ENCODE measurements around the gene PSME3IP1. TPM values are rescaled to one million over a fixed set of nuclear protein-coding genes. Genes with fewer than 3 reads are reported as not detected.

PSME3IP1 gene
- total RNA-seq, 4 donors from 2014 or later: 55.7 to 308 (median 109) TPM

DNA sequence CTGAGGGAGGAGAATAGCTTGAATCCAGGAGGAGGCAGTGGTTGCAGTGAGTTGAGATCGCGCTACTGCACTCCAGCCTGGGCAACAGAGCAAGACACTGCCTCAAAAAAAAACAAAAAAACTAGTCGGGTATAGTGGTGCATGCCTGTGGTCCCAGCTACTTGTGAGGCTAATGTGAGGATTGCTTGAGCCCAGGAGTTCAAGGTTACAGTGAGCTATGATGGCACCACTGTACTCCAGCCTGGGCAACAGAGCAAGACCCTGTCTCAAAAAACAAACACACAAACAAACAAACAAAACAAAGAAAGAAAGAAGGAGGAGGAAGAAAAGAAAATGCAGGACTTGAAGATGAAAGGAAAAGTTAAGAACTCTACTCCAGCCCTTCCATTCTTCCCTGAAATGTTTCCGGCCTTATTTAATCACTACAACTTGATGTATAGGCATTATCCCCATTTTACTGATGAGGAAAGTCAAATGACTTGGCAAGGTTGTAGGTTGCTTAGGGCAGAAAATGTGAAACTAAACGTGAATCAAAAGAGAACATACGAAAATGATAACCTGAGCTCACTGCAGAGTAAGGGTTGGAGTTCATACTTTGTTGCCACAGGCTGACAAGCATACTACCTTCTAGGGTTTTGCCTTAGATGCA, 30.0 kb downstream of the PSME3IP1 start:
- no peak for DNase-seq
- H3K27ac ChIP-seq: no peak overlapping the region
- H3K4me1 ChIP-seq: no peaks in the 10 kb centered on the region
- H3K9me3 ChIP-seq: no peaks in the 10 kb centered on the region
- H3K27me3 ChIP-seq: no peaks in the 10 kb centered on the region
- H3K36me3 ChIP-seq: peaks cover 0 to 68% (median 0%) of the 10 kb centered on the region in 3 donors
- TF ChIP-seq CTCF (IDR thresholded peaks at IDR 0.05) (no peak), POLR2A (IDR thresholded peaks at IDR 0.05) (no peak)
- no peak overlapping the region for H3K4me3 ChIP-seq

GRCh38 chr16:57153841-57154240, 32.0 kb downstream of the PSME3IP1 start:
- no peak overlapping the region for H3K27ac ChIP-seq
- DNase-seq: no peak
- H3K36me3 ChIP-seq: peaks cover 0 to 58% (median 0%) of the 10 kb centered on the region in 3 donors
- no peaks in the 10 kb centered on the region for H3K4me1 ChIP-seq
- H3K4me3 ChIP-seq: no peak overlapping the region
- H3K27me3 ChIP-seq: no peaks in the 10 kb centered on the region
- no peaks in the 10 kb centered on the region for H3K9me3 ChIP-seq
- TF ChIP-seq CTCF (IDR thresholded peaks at IDR 0.05) (no peak), POLR2A (IDR thresholded peaks at IDR 0.05) (no peak)

GRCh38 chr16:57152096-57153093, 33.4 kb downstream of the PSME3IP1 start:
- Histone ChIP-seq H3K36me3 (peaks cover 0 to 50% (median 0%) of the 10 kb centered on the region in 3 donors), H3K4me1 (no peaks in the 10 kb centered on the region), H3K4me3 (no peak overlapping the region), H3K27ac (no peak overlapping the region), H3K27me3 (no peaks in the 10 kb centered on the region), H3K9me3 (no peaks in the 10 kb centered on the region)
- no peak for DNase-seq
- TF ChIP-seq CTCF (IDR thresholded peaks at IDR 0.05) (no peak), POLR2A (IDR thresholded peaks at IDR 0.05) (no peak)

GRCh38 chr16:57151369-57151768, 34.5 kb downstream of the PSME3IP1 start:
- H3K9me3 ChIP-seq: no peaks in the 10 kb centered on the region
- no peak overlapping the region for H3K27ac ChIP-seq
- peaks cover 0 to 48% (median 0%) of the 10 kb centered on the region in 3 donors for H3K36me3 ChIP-seq
- TF ChIP-seq POLR2A (IDR thresholded peaks at IDR 0.05): peak in 1 of 2 donors; percentile 5
- TF ChIP-seq CTCF (IDR thresholded peaks at IDR 0.05): no peak
- H3K4me1 ChIP-seq: no peaks in the 10 kb centered on the region
- H3K4me3 ChIP-seq: no peak overlapping the region
- no peak for DNase-seq
- no peaks in the 10 kb centered on the region for H3K27me3 ChIP-seq

DNA sequence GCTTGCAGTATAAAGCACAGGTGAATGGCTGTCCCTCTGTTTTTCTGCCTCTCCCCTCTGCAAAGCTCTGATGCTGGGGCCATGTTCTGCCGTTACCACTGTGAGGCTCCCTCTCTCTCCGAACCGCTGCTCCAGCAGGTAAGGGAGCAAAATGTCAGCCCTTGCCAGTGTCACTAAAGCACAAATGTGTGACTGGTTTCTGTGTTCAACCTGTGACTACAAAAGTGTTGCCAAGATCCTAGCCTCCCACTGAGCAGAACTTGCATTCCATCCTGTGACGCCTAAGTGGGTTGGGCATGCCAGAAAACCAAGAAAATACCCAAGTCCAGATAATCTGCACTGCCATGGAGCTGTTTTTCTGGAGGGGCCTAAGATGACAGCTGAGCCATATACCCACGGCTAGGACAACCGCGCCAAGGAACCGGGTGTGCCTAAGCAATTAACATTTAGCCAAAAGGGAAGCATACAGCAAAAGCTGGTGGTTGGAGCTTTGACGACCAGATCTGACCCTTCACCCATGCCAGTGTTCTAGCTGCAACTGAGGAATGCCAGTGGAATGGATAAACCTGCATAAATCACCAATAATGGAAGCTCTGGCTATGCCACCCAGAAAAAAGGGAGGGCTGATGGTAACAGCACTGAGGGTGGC, 35.0 kb downstream of the PSME3IP1 start:
- Histone ChIP-seq H3K27me3 (no peaks in the 10 kb centered on the region), H3K36me3 (peaks cover 0 to 46% (median 0%) of the 10 kb centered on the region in 3 donors), H3K9me3 (no peaks in the 10 kb centered on the region), H3K4me3 (no peak overlapping the region), H3K4me1 (no peaks in the 10 kb centered on the region), H3K27ac (no peak overlapping the region)
- no peak for DNase-seq
- TF ChIP-seq POLR2A (IDR thresholded peaks at IDR 0.05) (no peak), CTCF (IDR thresholded peaks at IDR 0.05) (no peak)
